GM18526 (cell line): Measurements from ENCODE around the gene DEFB124.

Experiments
- POLR2A ChIP-seq: IDR thresholded peaks from 3 replicates; pipeline ENCODE4 v1.6.1; 2011; ENCODE audit not compliant: insufficient read length; ENCODE audit errors: extremely low read depth

The DEFB124 gene

DNA sequence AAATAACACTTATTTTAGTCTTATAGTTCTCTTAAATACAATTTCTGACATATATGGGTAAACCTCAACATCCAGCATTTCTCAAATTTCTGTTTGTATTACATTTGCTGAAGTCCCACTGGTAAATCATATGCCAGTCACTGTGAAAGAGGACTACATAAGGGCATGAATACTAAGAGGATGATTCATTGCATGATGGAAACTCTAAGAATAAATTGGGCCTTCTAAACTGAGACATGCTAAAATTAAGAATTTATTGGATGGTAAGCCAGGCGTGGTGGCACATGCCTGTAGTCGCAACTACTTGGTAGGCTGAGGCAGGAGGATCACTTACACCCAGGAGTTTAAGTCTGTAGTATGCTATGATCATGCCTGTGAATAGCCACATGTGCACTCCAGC lies 22.4 kb downstream of the DEFB124 start:
- TF ChIP-seq POLR2A: no peak

DNA sequence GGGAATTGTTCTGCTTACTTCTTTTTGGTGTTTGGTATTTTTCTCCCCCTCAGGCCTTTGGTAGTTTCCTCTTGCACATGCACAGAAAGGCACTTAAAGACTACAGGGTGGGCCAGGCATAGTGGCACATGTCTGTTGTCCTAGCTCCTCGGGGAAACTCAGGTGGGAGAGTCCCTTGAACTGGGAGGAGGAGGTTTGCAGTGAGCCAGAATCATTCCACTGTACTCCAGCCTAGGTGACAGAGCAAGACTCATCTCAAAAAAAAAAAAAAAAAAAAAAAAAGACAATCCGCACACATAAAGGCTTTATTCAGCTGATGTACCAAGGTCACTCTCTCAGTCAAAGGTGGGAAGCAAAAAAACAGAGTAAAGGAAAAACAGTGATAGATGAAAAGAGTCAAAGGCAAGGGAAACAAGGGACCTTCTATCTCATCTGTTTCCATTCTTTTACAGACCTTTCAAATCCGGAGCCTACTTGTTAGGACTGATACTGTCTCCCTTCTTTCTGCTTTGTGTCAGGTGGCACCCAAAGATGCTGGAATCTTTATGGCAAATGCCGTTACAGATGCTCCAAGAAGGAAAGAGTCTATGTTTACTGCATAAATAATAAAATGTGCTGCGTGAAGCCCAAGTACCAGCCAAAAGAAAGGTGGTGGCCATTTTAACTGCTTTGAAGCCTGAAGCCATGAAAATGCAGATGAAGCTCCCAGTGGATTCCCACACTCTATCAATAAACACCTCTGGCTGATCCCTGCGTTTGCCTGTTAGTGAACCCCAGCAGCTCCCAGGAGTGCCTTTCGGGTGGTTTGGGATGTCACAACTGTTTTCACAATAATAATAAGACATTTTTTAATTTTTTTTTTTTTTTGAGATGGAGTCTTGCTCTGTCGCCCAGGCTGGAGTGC lies 25.2 kb downstream of the DEFB124 start:
- no peak for TF ChIP-seq POLR2A

DNA sequence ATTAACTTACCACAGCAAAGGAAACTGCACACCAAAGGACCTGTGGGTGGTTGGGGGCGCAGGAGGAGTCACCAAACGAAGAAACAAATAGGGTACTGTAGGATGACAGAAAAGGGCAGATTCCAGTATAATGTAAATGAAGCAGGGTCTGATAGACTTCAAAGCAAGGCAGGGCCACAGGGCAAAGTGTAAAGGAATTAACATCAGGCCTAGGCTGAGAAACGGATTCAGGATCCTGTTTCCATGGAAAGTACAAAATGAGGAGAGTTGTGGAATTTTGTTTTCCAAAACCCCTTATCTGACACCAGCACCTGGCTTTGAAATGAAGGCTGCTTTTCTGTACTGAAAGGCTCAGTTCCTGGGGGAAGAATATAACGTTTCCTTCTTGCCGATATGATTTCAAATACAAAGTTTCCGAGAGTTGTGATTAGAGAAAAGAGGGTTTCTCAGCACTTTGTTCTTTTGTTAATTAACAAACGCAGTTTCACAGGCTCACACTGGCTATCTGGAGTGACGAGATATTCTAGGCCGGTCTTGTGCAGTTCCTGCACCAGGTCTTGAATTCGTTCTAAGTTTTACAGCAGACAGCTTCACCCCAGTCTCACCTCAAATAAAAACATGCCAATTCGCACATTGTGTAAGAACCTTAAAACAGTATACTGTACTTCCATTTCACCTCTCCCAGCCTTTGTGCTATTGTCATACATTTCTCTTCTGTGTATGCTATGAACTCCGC lies 28.7 kb downstream of the DEFB124 start:
- TF ChIP-seq POLR2A: no peak

DNA sequence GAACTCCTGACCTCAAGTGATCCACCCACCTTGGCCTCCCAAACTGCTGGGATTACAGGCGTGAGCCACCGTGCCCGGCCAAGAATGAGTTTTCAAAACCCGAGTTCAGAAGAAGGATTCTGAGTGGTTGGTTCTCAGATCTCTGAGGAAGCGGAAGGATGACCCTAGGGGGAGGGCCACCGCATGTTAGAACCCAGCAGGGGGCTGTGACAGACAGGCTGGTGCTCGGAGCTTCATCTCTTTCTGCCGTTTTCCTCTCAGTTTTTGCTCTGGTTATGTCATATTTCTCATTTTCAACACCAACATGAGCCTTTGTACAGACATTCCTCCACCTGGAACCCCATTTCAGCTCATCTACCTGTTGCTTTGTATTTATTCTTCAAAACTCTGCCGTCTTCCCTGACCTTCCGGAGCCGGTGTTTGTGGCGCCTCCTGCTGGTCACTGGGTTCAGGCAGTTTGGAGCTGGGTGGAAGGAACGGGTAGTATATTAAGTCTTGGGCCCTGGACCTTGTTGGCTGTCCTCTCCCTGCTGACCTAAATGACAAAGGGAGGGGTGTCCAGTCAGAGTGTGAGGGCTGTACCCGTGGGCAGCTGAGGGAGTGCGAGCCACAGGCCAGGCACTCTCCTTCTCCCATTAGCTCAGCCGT lies 34.8 kb downstream of the DEFB124 start, which contains the start of gene DEFB123:
Gene DEFB123 (plus strand): TSS at position 621 of the 648 bp plus-strand sequence. CDS start 67 bp downstream, outside the sequence.
- TF ChIP-seq POLR2A: no peak

DNA sequence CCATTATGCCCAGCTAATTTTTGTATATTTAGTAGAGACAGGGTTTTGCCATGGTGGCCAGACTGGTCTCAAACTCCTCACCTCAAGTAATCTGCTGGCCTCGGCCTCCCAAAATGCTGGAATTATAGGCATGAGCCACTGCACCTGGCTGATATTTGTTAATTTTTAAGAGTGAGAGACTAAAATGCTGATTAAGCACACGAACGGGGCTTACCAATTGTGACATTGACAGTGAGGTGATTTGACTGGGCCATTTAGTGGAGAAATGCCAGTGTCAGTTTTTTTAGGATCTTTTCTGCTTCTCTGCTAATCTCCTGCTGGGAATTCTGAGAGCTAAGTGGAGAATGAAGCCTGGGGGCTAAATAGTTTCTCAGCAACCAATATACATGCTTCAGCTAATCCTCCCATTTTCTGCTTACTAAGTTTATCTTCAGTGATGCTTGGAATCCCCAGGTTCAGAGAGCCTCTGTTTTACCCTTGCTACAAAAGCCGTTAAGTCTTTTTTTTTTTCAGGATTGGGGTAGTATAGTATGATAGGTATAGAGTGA lies 44.3 kb downstream of the DEFB124 start:
- TF ChIP-seq POLR2A: no peak

DNA sequence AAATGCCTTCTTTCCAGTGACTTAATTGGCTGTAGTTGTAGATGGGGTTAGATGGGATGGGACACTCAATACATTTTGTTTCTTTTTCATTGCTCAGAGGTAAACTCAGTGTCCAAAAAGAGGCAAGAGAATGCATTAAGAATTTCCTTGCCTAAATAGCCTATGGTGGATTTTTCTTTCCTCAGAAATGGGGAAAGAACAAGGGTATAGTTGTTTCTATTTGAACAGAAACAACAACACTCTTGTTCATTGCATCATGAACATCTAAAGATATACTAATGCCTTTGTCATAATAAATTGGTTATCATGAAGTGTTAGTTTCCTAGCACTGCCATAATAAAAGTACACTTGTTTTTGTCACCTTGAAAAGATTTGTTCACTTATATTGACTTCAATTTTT lies 49.1 kb downstream of the DEFB124 start:
- TF ChIP-seq POLR2A: no peak

DNA sequence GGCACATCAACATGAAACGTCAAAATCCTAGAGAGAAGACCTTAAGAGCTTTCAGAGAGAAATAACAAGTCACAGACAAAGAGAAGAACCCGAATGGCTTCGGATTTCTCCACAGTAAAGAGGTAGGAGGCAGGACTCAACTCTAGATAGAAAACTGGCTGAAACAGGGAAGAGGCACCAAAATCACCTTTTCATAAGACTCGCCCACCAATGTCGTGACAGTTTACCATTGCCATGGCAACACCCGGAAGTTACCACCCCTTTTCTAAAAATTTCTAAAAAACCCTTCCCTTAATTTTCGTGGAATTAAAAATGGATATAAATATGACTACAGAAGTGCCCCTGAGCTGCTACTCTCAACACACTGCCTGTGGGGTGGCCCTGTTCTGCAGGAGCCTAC lies 56.6 kb downstream of the DEFB124 start:
- TF ChIP-seq POLR2A: no peak

DNA sequence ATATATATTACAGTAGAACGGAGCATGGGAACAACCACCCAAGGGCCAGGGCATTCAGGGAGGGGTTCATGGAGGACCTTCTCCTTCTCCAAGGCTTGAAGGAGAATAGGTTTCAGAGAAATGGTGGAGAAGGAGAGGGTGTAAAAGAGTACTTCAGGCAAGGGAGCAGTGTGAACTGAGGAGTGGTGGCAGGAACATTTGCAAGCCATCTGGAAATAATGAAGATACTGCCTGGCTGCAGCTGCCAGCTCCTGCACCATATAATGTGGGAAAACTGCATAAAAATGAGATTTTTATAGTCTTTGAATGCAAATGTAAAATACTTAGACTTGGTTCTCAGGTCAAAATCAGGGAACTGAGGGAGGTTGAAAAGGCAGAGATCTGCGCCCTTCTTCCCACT lies 59.3 kb downstream of the DEFB124 start:
- TF ChIP-seq POLR2A: no peak
